H1 (cell line): Measurements from ENCODE around the gene SH3RF3. TPM values are rescaled to one million over a fixed set of nuclear protein-coding genes. Genes with fewer than 3 reads are reported as not detected.

Source experiments
- CTCF ChIA-PET: fragments of 300-600 bp; sonication (Branson Sonifier 250); formaldehyde crosslinking; loops from one replicate; lab custom pipeline; 2021; ENCODE audit not compliant: partially characterized antibody; lab: Charles Lee
- POLR2A ChIA-PET: fragments of 300-600 bp; sonication (Branson Sonifier 250); formaldehyde crosslinking; loops from one replicate; lab custom pipeline; 2021; ENCODE audit warnings: inconsistent platforms; ENCODE audit not compliant: partially characterized antibody; lab: Charles Lee
- DNase-seq, 2 experiments: peaks; one replicate each; pipeline versions ENCODE4 v3.0.0 to v3.0.0-alpha.2; 2010 to 2022; ENCODE audit warnings: low spot score in 2 of 2, low read depth in 1 of 2, mixed read lengths in 1 of 2
- FAIRE-seq: peaks from 2 replicates; lab custom pipeline; 2011; peaks lifted over from hg19 to GRCh38; lab: Jason Lieb, UNC
- H2AFZ ChIP-seq: 2 replicates; pipeline ENCODE4 v1.8.1; 2012; ENCODE audit warnings: low read length, inconsistent platforms
- H2AK5ac ChIP-seq: 2 replicates; pipeline ENCODE4 v1.6.1; 2013; ENCODE audit warnings: low read depth, low read length
- H2BK120ac ChIP-seq: replicated peaks from 2 replicates; pipeline ENCODE3; 2013; ENCODE audit warnings: low read depth, low read length, inconsistent platforms
- H2BK12ac ChIP-seq: 2 replicates; pipeline ENCODE4 v1.6.1; 2013; ENCODE audit warnings: low read depth, low read length
- H2BK15ac ChIP-seq: 2 replicates; pipeline ENCODE4 v1.6.1; 2013; ENCODE audit warnings: low read length
- H2BK20ac ChIP-seq: 2 replicates; pipeline ENCODE4 v1.6.1; 2013; ENCODE audit warnings: low read length
- H2BK5ac ChIP-seq: 2 replicates; pipeline ENCODE4 v1.6.1; 2013; ENCODE audit warnings: low read depth, low read length
- H3K14ac ChIP-seq: 2 replicates; pipeline ENCODE4 v1.6.1; 2013; ENCODE audit warnings: inconsistent platforms; ENCODE audit not compliant: insufficient read length
- H3K18ac ChIP-seq: 2 replicates; pipeline ENCODE4 v1.6.1; 2013; ENCODE audit warnings: low read length; ENCODE audit errors: extremely low read depth
- H3K23ac ChIP-seq: 2 replicates; pipeline ENCODE4 v1.6.1; 2013; ENCODE audit warnings: inconsistent platforms; ENCODE audit not compliant: insufficient read length
- H3K23me2 ChIP-seq: 2 replicates; pipeline ENCODE4 v1.6.1; 2013; ENCODE audit warnings: low read depth, low read length
- H3K27ac ChIP-seq: 2 replicates; pipeline ENCODE4 v1.6.1; 2011; ENCODE audit warnings: low read depth, low read length, inconsistent platforms
- H3K27me3 ChIP-seq, 4 experiments: replicated peaks in 1 of 4; 1 replicate in 1 of 4; 2 replicates in 3 of 4; pipeline versions ENCODE4 v1.6.1 to v1.8.1; 2011 to 2013; ENCODE audit warnings: low read length in 3 of 4, mild to moderate bottlenecking in 3 of 4, inconsistent platforms in 2 of 4, mixed read lengths in 2 of 4, moderate library complexity in 1 of 4; ENCODE audit not compliant: control insufficient read depth in 3 of 4, insufficient read depth in 3 of 4; ENCODE audit errors: extremely low read depth in 1 of 4
- H3K36me3 ChIP-seq, 4 experiments: 2 replicates each; pipeline versions ENCODE4 v1.6.1 to v1.8.1; 2011 to 2013; ENCODE audit warnings: mild to moderate bottlenecking in 4 of 4, low read length in 3 of 4, moderate library complexity in 2 of 4, control low read depth in 1 of 4, inconsistent platforms in 1 of 4; ENCODE audit not compliant: insufficient read depth in 4 of 4, control insufficient read depth in 2 of 4
- H3K4ac ChIP-seq: replicated peaks from 2 replicates; pipeline ENCODE3; 2013; ENCODE audit warnings: low read length, low read depth, mixed read lengths, inconsistent platforms; ENCODE audit not compliant: insufficient read length
- H3K4me1 ChIP-seq, 4 experiments: replicated peaks in 1 of 4; 1 replicate in 1 of 4; 2 replicates in 3 of 4; pipeline versions ENCODE4 v1.6.1 to v1.8.1; 2011 to 2013; ENCODE audit warnings: low read length in 3 of 4, inconsistent platforms in 2 of 4, mixed read lengths in 1 of 4; ENCODE audit not compliant: insufficient read depth in 4 of 4, control insufficient read depth in 3 of 4
- H3K4me2 ChIP-seq, 2 experiments: 2 replicates each; pipeline versions ENCODE4 v1.6.1 to v1.8.1; 2011 to 2013; ENCODE audit warnings: low read depth in 2 of 2, low read length in 2 of 2, control low read depth in 1 of 2, inconsistent platforms in 1 of 2, mild to moderate bottlenecking in 1 of 2; ENCODE audit not compliant: insufficient read depth in 1 of 2
- H3K4me3 ChIP-seq, 4 experiments: fragments of 200-600, 300-600 bp in 1 of 4; sonication (generic), shearing (Covaris generic), sonication (Bioruptor Twin) in 1 of 4; 2 replicates each; pipeline versions ENCODE4 v1.5.1 to v1.8.1; 2011 to 2016; ENCODE audit warnings: low read length in 4 of 4, low read depth in 3 of 4, control low read depth in 2 of 4, inconsistent platforms in 2 of 4, mild to moderate bottlenecking in 2 of 4, mixed read lengths in 1 of 4, moderate library complexity in 1 of 4; ENCODE audit not compliant: insufficient read depth in 2 of 4; ENCODE audit errors: extremely low read depth in 1 of 4
- H3K56ac ChIP-seq: replicated peaks from 2 replicates; pipeline ENCODE3; 2013; ENCODE audit warnings: low read depth, mild to moderate bottlenecking, mixed read lengths, low read length, inconsistent platforms; ENCODE audit not compliant: insufficient read length
- H3K79me1 ChIP-seq: 2 replicates; pipeline ENCODE4 v1.6.1; 2013; ENCODE audit warnings: low read depth, low read length, control low read depth
- H3K79me2 ChIP-seq, 2 experiments: 2 replicates each; pipeline versions ENCODE4 v1.6.1 to v1.8.1; 2012 to 2013; ENCODE audit warnings: low read length in 2 of 2, mild to moderate bottlenecking in 2 of 2, inconsistent platforms in 1 of 2; ENCODE audit not compliant: insufficient read depth in 2 of 2, control insufficient read depth in 1 of 2
- H3K9ac ChIP-seq, 4 experiments: replicated peaks in 1 of 4; 1 replicate in 1 of 4; 2 replicates in 3 of 4; pipeline versions ENCODE4 v1.6.1 to v1.8.1; 2011 to 2013; ENCODE audit warnings: low read depth in 3 of 4, low read length in 3 of 4, control low read depth in 2 of 4, mild to moderate bottlenecking in 2 of 4, moderate library complexity in 2 of 4, inconsistent platforms in 1 of 4; ENCODE audit errors: extremely low read depth in 1 of 4
- H3K9me3 ChIP-seq, 2 experiments: 2 replicates each; pipeline versions ENCODE4 v1.6.1 to v1.8.1; 2012 to 2013; ENCODE audit warnings: mild to moderate bottlenecking in 2 of 2, moderate library complexity in 2 of 2, control low read depth in 1 of 2, inconsistent platforms in 1 of 2, low read depth in 1 of 2, low read length in 1 of 2, mixed read lengths in 1 of 2; ENCODE audit not compliant: insufficient read depth in 2 of 2
- H4K20me1 ChIP-seq, 2 experiments: replicated peaks in 1 of 2; 2 replicates each; pipeline versions ENCODE3 to v1.8.1; 2011 to 2013; ENCODE audit warnings: inconsistent platforms in 2 of 2, low read length in 2 of 2, mild to moderate bottlenecking in 1 of 2; ENCODE audit not compliant: insufficient read depth in 2 of 2, control insufficient read depth in 1 of 2
- H4K5ac ChIP-seq: 2 replicates; pipeline ENCODE4 v1.6.1; 2013; ENCODE audit warnings: low read length, low read depth, mixed read lengths, inconsistent platforms; ENCODE audit not compliant: insufficient read length
- H4K8ac ChIP-seq: 2 replicates; pipeline ENCODE4 v1.8.0; 2013; ENCODE audit warnings: mild to moderate bottlenecking, moderate library complexity, low read length, inconsistent platforms; ENCODE audit not compliant: insufficient read depth; ENCODE audit errors: extremely low read depth
- H4K91ac ChIP-seq: replicated peaks from 2 replicates; pipeline ENCODE3; 2013; ENCODE audit warnings: low read length, mixed read lengths, inconsistent platforms; ENCODE audit not compliant: insufficient read length
- BACH1 ChIP-seq: IDR thresholded peaks from 2 replicates; pipeline ENCODE4 v1.6.1; 2012; ENCODE audit warnings: low read length, improper control_type of control experiment
- BRCA1 ChIP-seq: IDR thresholded peaks from 2 replicates; pipeline ENCODE4 v1.6.1; 2012; ENCODE audit warnings: low read depth, low read length, improper control_type of control experiment
- CHD2 ChIP-seq: IDR thresholded peaks from 2 replicates; pipeline ENCODE4 v1.6.1; 2012; ENCODE audit warnings: low read length, improper control_type of control experiment
- CTBP2 ChIP-seq: IDR thresholded peaks from 2 replicates; pipeline ENCODE4 v1.7.0; 2011; ENCODE audit warnings: borderline replicate concordance, mild to moderate bottlenecking, moderate library complexity, mixed read lengths, low read length; ENCODE audit not compliant: insufficient read depth, insufficient read length
- EGR1 ChIP-seq: IDR thresholded peaks from 2 replicates; pipeline ENCODE4 v1.6.1; 2011; ENCODE audit warnings: low read depth, low read length, borderline replicate concordance
- KDM5A ChIP-seq: fragments of 200-600 bp; IDR thresholded peaks from 2 replicates; pipeline ENCODE4 v1.7.1; 2012; ENCODE audit warnings: mild to moderate bottlenecking, low read length, inconsistent platforms, mixed read lengths
- MAFK ChIP-seq: IDR thresholded peaks from 2 replicates; pipeline ENCODE4 v1.6.1; 2012; ENCODE audit warnings: low read depth, mild to moderate bottlenecking, improper control_type of control experiment, low read length
- NANOG ChIP-seq: IDR thresholded peaks from 2 replicates; pipeline ENCODE4 v1.6.1; 2011; ENCODE audit warnings: low read length, low read depth, mild to moderate bottlenecking, inconsistent platforms; ENCODE audit not compliant: insufficient read depth, poor library complexity, severe bottlenecking
- NRF1 ChIP-seq: IDR thresholded peaks from 2 replicates; pipeline ENCODE4 v1.6.1; 2011; ENCODE audit warnings: mild to moderate bottlenecking, low read depth, low read length, improper control_type of control experiment
- RBBP5 ChIP-seq: IDR thresholded peaks from 2 replicates; pipeline ENCODE4 v1.7.1; 2012; ENCODE audit warnings: low read depth, mild to moderate bottlenecking, inconsistent platforms, low read length, moderate library complexity, borderline replicate concordance
- SIX5 ChIP-seq: IDR thresholded peaks from 2 replicates; pipeline ENCODE4 v1.6.1; 2011; ENCODE audit warnings: mild to moderate bottlenecking, low read depth, low read length
- TAF1 ChIP-seq: IDR thresholded peaks from 2 replicates; pipeline ENCODE4 v1.6.1; 2011; ENCODE audit warnings: mild to moderate bottlenecking, low read depth, low read length
- WGBS, 2 experiments: shearing (Covaris generic) in 1 of 2; methylation state at CpG; one replicate each; pipeline versions ENCODE4 v1.1.6 to v1.1.7; 2013 to 2015; ENCODE audit warnings: low lambda C conversion rate in 2 of 2, mixed read lengths in 2 of 2, inconsistent platforms in 1 of 2, low coverage in 1 of 2, missing lambda C conversion rate in 1 of 2; ENCODE audit not compliant: insufficient replicate concordance in 2 of 2, insufficient coverage in 1 of 2, insufficient read length in 1 of 2; ENCODE audit errors: extremely low coverage in 1 of 2, missing lambda C conversion rate in 1 of 2; 5-methylcytosine and 5-hydroxymethylcytosine counted together
- polyA plus RNA-seq, 7 experiments: library from polyadenylated mRNA; depleted of rRNA in 3 of 7; stranded (reverse) in 5 of 7; unstranded in 2 of 7; fragments of >200 nt in 5 of 7; fragments of 200-250 nt in 2 of 7; gene quantifications; 1 replicate in 5 of 7; 2 replicates in 1 of 7; 4 replicates in 1 of 7; pipeline versions ENCODE4 v1.2.1 to v1.2.3, GENCODE V29; 2011 to 2013; ENCODE audit warnings: missing spikeins in 2 of 7, mixed read lengths in 2 of 7
- total RNA-seq: library from RNA; stranded (reverse); fragmentation: NEBNext Ultra II Directional; extraction: Animal tissue kit (Norgen Biotek cat#: 25700); gene quantifications from 2 replicates; pipeline ENCODE4 v1.2.1, GENCODE V29; 2021
- TF ChIP-seq, protein P1 (sequence below): IDR thresholded peaks from 2 replicates; pipeline ENCODE4 v1.6.1; 2012; ENCODE audit warnings: inconsistent platforms

Gene SH3RF3
- total and polyA plus RNA-seq, 2 of the 8 experiments (the other 6 are each of a cell fraction or from before 2014, with no cell fraction given): 0.11 to 0.65 TPM

DNA sequence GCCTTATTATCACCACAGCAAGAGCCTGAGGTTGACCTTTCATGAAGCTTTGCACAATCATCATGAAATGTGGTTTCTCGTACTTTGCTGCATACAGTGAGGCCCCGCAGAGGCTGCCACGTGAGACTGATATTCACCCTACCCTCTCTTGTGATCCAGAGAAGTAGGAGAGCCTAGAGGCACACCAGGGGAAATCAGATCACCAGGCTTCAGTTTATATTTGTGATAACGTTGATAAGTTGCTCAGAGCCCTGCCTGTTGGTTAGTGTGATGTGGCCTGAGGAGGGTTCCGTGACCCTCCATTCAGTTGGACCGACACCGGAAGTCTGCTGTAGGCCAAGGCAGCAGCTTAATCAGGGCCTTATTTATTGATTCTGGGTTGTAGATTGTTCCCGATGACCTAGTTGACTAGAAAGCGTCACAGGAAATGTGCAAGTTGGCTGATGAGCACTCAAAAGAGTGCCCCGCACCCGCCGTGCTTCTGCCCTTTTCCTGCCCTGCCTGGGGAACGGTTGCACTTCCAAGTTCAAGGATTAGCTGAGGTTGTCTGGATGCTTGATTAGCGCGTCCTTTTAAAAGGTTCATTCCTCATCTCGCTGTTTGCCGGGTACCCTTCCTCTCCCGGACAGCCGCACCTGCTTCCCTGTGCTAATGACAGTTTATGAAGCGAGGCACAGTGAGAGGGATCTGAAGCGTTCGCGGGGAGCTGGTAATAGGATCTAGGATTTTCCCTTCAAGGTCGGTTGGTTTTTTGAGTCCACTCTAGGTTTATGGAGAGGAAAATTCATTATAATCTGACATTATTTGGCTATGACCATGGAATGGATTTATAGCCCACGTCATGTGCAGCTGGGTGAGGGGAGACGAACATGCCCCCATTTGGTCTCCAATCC is 146.4 kb downstream of the SH3RF3 start:
- Histone ChIP-seq H3K23me2 (no peaks in the 10 kb centered on the region), H3K9ac (no peak overlapping the region), H2BK15ac (no peak overlapping the region), H2BK5ac (no peak overlapping the region), H3K4ac (no peak overlapping the region), H3K79me2 (no peaks in the 10 kb centered on the region), H2BK12ac (no peak overlapping the region), H2BK120ac (no peak overlapping the region), H3K36me3 (no peaks in the 10 kb centered on the region), H3K9me3 (no peaks in the 10 kb centered on the region), H3K56ac (no peak overlapping the region), H4K20me1 (peaks cover 0 to 2% of the 10 kb centered on the region in 2 experiments), H3K23ac (no peak overlapping the region), H4K91ac (no peak overlapping the region), H4K5ac (no peak overlapping the region), H3K4me3 (no peak overlapping the region), H2BK20ac (no peak overlapping the region), H3K27ac (no peak overlapping the region), H3K4me1 (peaks cover 0 to 5% (median 4%) of the 10 kb centered on the region in 4 experiments; a peak in 5 of 7 replicates), H2AK5ac (no peak overlapping the region), H3K14ac (no peak overlapping the region), H4K8ac (no peak overlapping the region), H3K79me1 (no peaks in the 10 kb centered on the region), H2AFZ (no peak overlapping the region), H3K4me2 (no peak overlapping the region), H3K27me3 (no peaks in the 10 kb centered on the region), H3K18ac (no peak overlapping the region)
- no peak for FAIRE-seq
- DNase-seq: no peak
- ChIA-PET CTCF (interaction anchor here (1.0 to 1.1 kb wide), 4 partner anchors 14 to 183 kb away, joined by 3 to 4 read pairs (median 3); no protein-coding TSS in a partner anchor), POLR2A (no interaction called here)
- 90% methylated on average over 26 of the region's 26 CpGs; no CpG with 5 or more reads in 1 of the 2 experiments for WGBS, 2 experiments
- TF ChIP-seq EGR1: no peak
- no peak for TF ChIP-seq SIX5
- no peak for TF ChIP-seq NRF1
- no peak for TF ChIP-seq TAF1
- TF ChIP-seq RBBP5: no peak
- TF ChIP-seq BRCA1: no peak
- no peak for TF ChIP-seq MAFK
- TF ChIP-seq CHD2: no peak
- TF ChIP-seq KDM5A: no peak
- TF ChIP-seq CTBP2: no peak
- TF ChIP-seq, protein P1, sequence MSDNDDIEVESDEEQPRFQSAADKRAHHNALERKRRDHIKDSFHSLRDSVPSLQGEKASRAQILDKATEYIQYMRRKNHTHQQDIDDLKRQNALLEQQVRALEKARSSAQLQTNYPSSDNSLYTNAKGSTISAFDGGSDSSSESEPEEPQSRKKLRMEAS: no peak
- no peak for TF ChIP-seq BACH1
- no peak for TF ChIP-seq NANOG
